Tibial nerve (tissue), 4 donors: Measurements from ENCODE around the gene SNX24. TPM values are rescaled to one million over a fixed set of nuclear protein-coding genes. Genes with fewer than 3 reads are reported as not detected.
"Not testable (repeated sequence)": the region's sequence is repeated elsewhere in the genome, so short reads cannot be mapped to it uniquely, and the experiment has no call there.

ENCODE experiments used
- DNase-seq, 2 donors: peaks; one replicate each; pipeline ENCODE4 v3.0.0-alpha.2; 2019; ENCODE audit warnings: low spot score in 2 of 2
- H3K27ac ChIP-seq, 4 donors: fragments of 200-600 bp; sonication (generic) in 3 of 4; one replicate each; pipeline ENCODE4 v1.5.1; 2017 to 2019; ENCODE audit warnings: mild to moderate bottlenecking in 1 of 4
- H3K27me3 ChIP-seq, 2 donors: fragments of 200-600 bp; sonication (generic) in 1 of 2; one replicate each; pipeline versions ENCODE4 v1.5.1 to v1.6.0; 2017 to 2019
- H3K36me3 ChIP-seq, 3 donors: fragments of 200-600 bp; sonication (generic); one replicate each; pipeline ENCODE4 v1.5.1; 2018 to 2019
- H3K4me1 ChIP-seq, 4 donors: fragments of 200-600 bp; sonication (generic) in 3 of 4; one replicate each; pipeline ENCODE4 v1.5.1; 2017 to 2019
- H3K4me3 ChIP-seq, 4 donors: fragments of 200-600 bp; sonication (generic) in 3 of 4; one replicate each; pipeline ENCODE4 v1.5.1; 2017 to 2019; ENCODE audit warnings: mild to moderate bottlenecking in 1 of 4, moderate library complexity in 1 of 4
- H3K9me3 ChIP-seq, 4 donors: fragments of 200-600 bp; sonication (generic) in 3 of 4; one replicate each; pipeline ENCODE4 v1.5.1; 2017 to 2019
- CTCF ChIP-seq, 5 experiments: fragments of 200-600 bp in 3 of 5; fragments of 450-650 bp in 2 of 5; sonication (generic) in 3 of 5; IDR thresholded peaks; one replicate each; pipeline ENCODE4 v1.5.1; 2016 to 2019; ENCODE audit warnings: antibody characterized with exemption in 5 of 5, mild to moderate bottlenecking in 3 of 5, moderate library complexity in 2 of 5
- EP300 ChIP-seq, 2 donors: sonication (generic); formaldehyde crosslinking; IDR thresholded peaks; one replicate each; pipeline ENCODE4 v1.6.1; 2017; ENCODE audit warnings: antibody characterized with exemption in 2 of 2, mild to moderate bottlenecking in 1 of 2
- POLR2A ChIP-seq, 2 donors: fragments of 450-650 bp; IDR thresholded peaks; one replicate each; pipeline ENCODE4 v1.6.1; 2017; ENCODE audit warnings: antibody characterized with exemption in 2 of 2, mild to moderate bottlenecking in 2 of 2, moderate library complexity in 2 of 2
- WGBS, 2 donors: methylation state at CpG; one replicate each; pipeline ENCODE4 v1.1.5; 2018; 5-methylcytosine and 5-hydroxymethylcytosine counted together
- total RNA-seq, 4 donors: library from RNA; depleted of rRNA; stranded (reverse); fragments of >200 nt; gene quantifications; one replicate each; pipeline ENCODE4 v1.1.0, GENCODE V29; 2016

The SNX24 gene
- total RNA-seq, 4 donors from 2014 or later, result 32.0 to 69.5 (median 51.1) TPM

- 36 to 42% methylated on average over 4 of the region's 4 CpGs for WGBS, 2 donors
- TF ChIP-seq POLR2A (IDR thresholded peaks at IDR 0.05) (no peak), EP300 (IDR thresholded peaks at IDR 0.05) (no peak), CTCF (IDR thresholded peaks at IDR 0.05) (no peak)
- Histone ChIP-seq H3K27ac (no peak overlapping the region), H3K4me3 (no peak overlapping the region), H3K36me3 (peaks cover 0 to 36% (median 0%) of the 10 kb centered on the region in 3 donors), H3K9me3 (peaks cover 0 to 25% (median 4%) of the 10 kb centered on the region in 4 donors), H3K27me3 (no peaks in the 10 kb centered on the region), H3K4me1 (peaks cover 0 to 8% (median 0%) of the 10 kb centered on the region in 4 donors)
- DNase-seq, result no peak
These were observed 114.5 kb downstream of the SNX24 start for GRCh38 chr5:122959740-122960445.

DNA sequence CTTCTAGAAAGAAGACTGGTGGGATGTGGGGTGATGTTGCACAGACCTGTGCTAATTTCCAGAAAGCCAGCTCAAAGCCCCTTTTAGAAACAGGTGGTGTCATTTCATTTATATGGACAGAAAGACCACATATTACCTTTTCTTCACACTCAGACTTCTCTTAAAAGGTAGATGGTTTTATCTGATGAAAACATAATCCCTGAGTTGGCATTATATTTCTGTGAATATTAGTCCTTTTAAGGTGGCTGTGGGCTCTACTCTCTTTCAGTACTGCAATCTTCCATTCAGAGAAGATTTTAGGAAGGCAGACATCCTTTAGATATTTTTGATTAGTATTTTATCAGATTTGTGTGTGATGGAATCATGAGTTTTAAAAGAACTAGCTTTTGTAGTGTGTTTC, 117.9 kb downstream of the SNX24 start:
- Histone ChIP-seq H3K9me3 (peaks cover 0 to 4% (median 0%) of the 10 kb centered on the region in 4 donors), H3K36me3 (peaks cover 0 to 2% (median 0%) of the 10 kb centered on the region in 3 donors), H3K27me3 (no peaks in the 10 kb centered on the region), H3K27ac (no peak overlapping the region), H3K4me3 (no peak overlapping the region), H3K4me1 (peaks cover 0 to 8% (median 0%) of the 10 kb centered on the region in 4 donors)
- no peak for TF ChIP-seq CTCF (IDR thresholded peaks at IDR 0.05)
- no peak for TF ChIP-seq EP300 (IDR thresholded peaks at IDR 0.05)
- TF ChIP-seq POLR2A (IDR thresholded peaks at IDR 0.05), result no peak
- no peak for DNase-seq

- peaks cover 0 to 3% (median 0%) of the 10 kb centered on the region in 4 donors for H3K4me1 ChIP-seq
- no peak overlapping the region for H3K27ac ChIP-seq
- no peak for DNase-seq
- no peak overlapping the region for H3K4me3 ChIP-seq
- H3K27me3 ChIP-seq, result no peaks in the 10 kb centered on the region
- H3K36me3 ChIP-seq, result no peaks in the 10 kb centered on the region
- H3K9me3 ChIP-seq, result no peaks in the 10 kb centered on the region
- WGBS, 2 donors, result 76 to 94% methylated on average over 1 of the region's 1 CpG
- TF ChIP-seq POLR2A (IDR thresholded peaks at IDR 0.05) (no peak), EP300 (IDR thresholded peaks at IDR 0.05) (no peak), CTCF (IDR thresholded peaks at IDR 0.05) (no peak)
These were observed 119.7 kb downstream of the SNX24 start for GRCh38 chr5:122965111-122965510.

- H3K4me1 ChIP-seq, result no peaks in the 10 kb centered on the region
- no peak for TF ChIP-seq EP300 (IDR thresholded peaks at IDR 0.05)
- TF ChIP-seq POLR2A (IDR thresholded peaks at IDR 0.05), result no peak
- TF ChIP-seq CTCF (IDR thresholded peaks at IDR 0.05), result no peak
- DNase-seq, result no peak
- no peaks in the 10 kb centered on the region for H3K36me3 ChIP-seq
- no peak overlapping the region for H3K4me3 ChIP-seq
- 86 to 92% methylated on average over 7 of the region's 7 CpGs for WGBS, 2 donors
- no peaks in the 10 kb centered on the region for H3K9me3 ChIP-seq
- H3K27ac ChIP-seq, result no peak overlapping the region
- no peaks in the 10 kb centered on the region for H3K27me3 ChIP-seq
These were observed 121.7 kb downstream of the SNX24 start for GRCh38 chr5:122967085-122967484.

- DNase-seq, result no peak
- Histone ChIP-seq H3K36me3 (no peaks in the 10 kb centered on the region), H3K27me3 (no peaks in the 10 kb centered on the region), H3K4me3 (no peak overlapping the region), H3K9me3 (no peaks in the 10 kb centered on the region), H3K4me1 (no peaks in the 10 kb centered on the region), H3K27ac (no peak overlapping the region)
- 82 to 93% methylated on average over 8 of the region's 8 CpGs for WGBS, 2 donors
- TF ChIP-seq CTCF (IDR thresholded peaks at IDR 0.05), result no peak
- no peak for TF ChIP-seq POLR2A (IDR thresholded peaks at IDR 0.05)
- no peak for TF ChIP-seq EP300 (IDR thresholded peaks at IDR 0.05)
These were observed 122.2 kb downstream of the SNX24 start for GRCh38 chr5:122967625-122968024.

- not testable (repeated sequence) for H3K9me3 ChIP-seq, H3K27ac ChIP-seq, H3K36me3 ChIP-seq, DNase-seq, H3K4me1 ChIP-seq, H3K27me3 ChIP-seq, H3K4me3 ChIP-seq
- 94 to 95% methylated on average over 6 of the region's 6 CpGs for WGBS, 2 donors
These were observed 122.6 kb downstream of the SNX24 start for GRCh38 chr5:122968056-122968455.
